Measurements from ENCODE around the gene AATF.

DNA sequence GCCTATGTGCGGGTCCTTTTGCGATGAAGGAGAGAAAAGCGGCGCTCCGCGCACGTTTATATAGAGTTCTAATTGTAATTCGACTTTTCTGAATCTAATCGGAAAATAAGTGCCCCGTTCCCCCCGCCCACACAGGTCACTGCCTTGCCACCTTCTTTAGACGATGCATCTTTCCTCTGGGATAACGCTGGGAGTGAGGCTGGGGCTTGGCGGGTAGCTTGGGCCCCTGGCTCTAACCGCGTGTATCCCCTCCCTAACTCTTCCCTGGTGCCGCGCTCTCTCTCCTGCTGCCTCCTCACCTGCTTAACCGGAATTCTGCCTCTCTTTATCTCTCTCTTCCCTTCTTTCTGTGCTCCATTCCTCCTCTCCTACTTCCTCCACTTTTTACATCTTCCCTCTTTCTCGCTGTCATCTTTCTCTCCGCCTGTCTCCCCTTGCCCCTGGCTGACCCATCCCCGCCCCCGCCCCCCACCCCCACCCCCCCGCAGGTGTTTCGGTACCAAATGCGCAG lies 8.9 kb upstream of the AATF start:
- TF ChIP-seq, protein P1, sequence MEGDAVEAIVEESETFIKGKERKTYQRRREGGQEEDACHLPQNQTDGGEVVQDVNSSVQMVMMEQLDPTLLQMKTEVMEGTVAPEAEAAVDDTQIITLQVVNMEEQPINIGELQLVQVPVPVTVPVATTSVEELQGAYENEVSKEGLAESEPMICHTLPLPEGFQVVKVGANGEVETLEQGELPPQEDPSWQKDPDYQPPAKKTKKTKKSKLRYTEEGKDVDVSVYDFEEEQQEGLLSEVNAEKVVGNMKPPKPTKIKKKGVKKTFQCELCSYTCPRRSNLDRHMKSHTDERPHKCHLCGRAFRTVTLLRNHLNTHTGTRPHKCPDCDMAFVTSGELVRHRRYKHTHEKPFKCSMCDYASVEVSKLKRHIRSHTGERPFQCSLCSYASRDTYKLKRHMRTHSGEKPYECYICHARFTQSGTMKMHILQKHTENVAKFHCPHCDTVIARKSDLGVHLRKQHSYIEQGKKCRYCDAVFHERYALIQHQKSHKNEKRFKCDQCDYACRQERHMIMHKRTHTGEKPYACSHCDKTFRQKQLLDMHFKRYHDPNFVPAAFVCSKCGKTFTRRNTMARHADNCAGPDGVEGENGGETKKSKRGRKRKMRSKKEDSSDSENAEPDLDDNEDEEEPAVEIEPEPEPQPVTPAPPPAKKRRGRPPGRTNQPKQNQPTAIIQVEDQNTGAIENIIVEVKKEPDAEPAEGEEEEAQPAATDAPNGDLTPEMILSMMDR (IDR thresholded peaks at IDR 0.05; ENCODE audit: low read length), result no peak
- no peak for TF ChIP-seq EZH2 (IDR thresholded peaks at IDR 0.05; ENCODE audit: borderline replicate concordance, low read length)
